ENCODE results near the gene BPIFB4. TPM values are rescaled to one million over a fixed set of nuclear protein-coding genes. Genes with fewer than 3 reads are reported as not detected.

BPIFB4 gene
- total and polyA plus RNA-seq, 2 experiments from 2014 or later, result not detected

GRCh38 chr20:33032555-33032954 lies 46.9 kb upstream of the BPIFB4 start:
- Histone ChIP-seq H4K20me1 (ENCODE audit: insufficient read depth) (no peaks in the 10 kb centered on the region), H3K27me3 (replicated peaks; ENCODE audit: insufficient read depth) (no peaks in the 10 kb centered on the region; the same call in 1 of the 2 replicates), H3K4me3 (no peak overlapping the region), H3K79me2 (ENCODE audit: insufficient read depth) (no peaks in the 10 kb centered on the region), H3K9me3 (ENCODE audit: low read depth) (no peaks in the 10 kb centered on the region), H3F3A (ENCODE audit: insufficient read depth) (no peaks in the 10 kb centered on the region), H3K4me1 (ENCODE audit: insufficient read depth) (no peaks in the 10 kb centered on the region), H3K27ac (no peak overlapping the region), H3K36me3 (ENCODE audit: low read depth) (no peaks in the 10 kb centered on the region), H3K9me2 (ENCODE audit: insufficient read depth) (no peaks in the 10 kb centered on the region), H3K9ac (no peak overlapping the region), H3K4me2 (ENCODE audit: unreplicated experiment) (no peak overlapping the region), H2AFZ (no peak overlapping the region)
- in situ Hi-C loops (cut with MboI), result no loop called here
- WGBS, 2 experiments (ENCODE audit: low coverage in 1 of 2, low lambda C conversion rate in 2 of 2, missing lambda C conversion rate in 2 of 2), result 33 to 36% methylated on average over 6 of the region's 6 CpGs
- TF ChIP-seq EZH2 (IDR thresholded peaks at IDR 0.05; ENCODE audit: insufficient read depth, poor library complexity, severe bottlenecking), result no peak
- no peak for TF ChIP-seq EZH2phosphoT487 (IDR thresholded peaks at IDR 0.05; ENCODE audit: insufficient read depth, low read depth)
- no peak for DNase-seq

- no peaks in the 10 kb centered on the region for H3K79me2 ChIP-seq (ENCODE audit: insufficient read depth)
- H4K20me1 ChIP-seq (ENCODE audit: insufficient read depth), result no peaks in the 10 kb centered on the region
- H3K4me2 ChIP-seq (ENCODE audit: unreplicated experiment), result no peak overlapping the region
- H3K4me3 ChIP-seq, result no peak overlapping the region
- no peak overlapping the region for H2AFZ ChIP-seq
- TF ChIP-seq EZH2phosphoT487 (IDR thresholded peaks at IDR 0.05; ENCODE audit: insufficient read depth, low read depth) (no peak), EZH2 (IDR thresholded peaks at IDR 0.05; ENCODE audit: insufficient read depth, poor library complexity, severe bottlenecking) (no peak)
- in situ Hi-C loops (cut with MboI), result no loop called here
- no peaks in the 10 kb centered on the region for H3K4me1 ChIP-seq (ENCODE audit: insufficient read depth)
- no peak overlapping the region for H3K9ac ChIP-seq
- H3K9me3 ChIP-seq (ENCODE audit: low read depth), result no peaks in the 10 kb centered on the region
- H3K9me2 ChIP-seq (ENCODE audit: insufficient read depth), result no peaks in the 10 kb centered on the region
- H3K27ac ChIP-seq, result no peak overlapping the region
- no peaks in the 10 kb centered on the region; the same call in 1 of the 2 replicates for H3K27me3 ChIP-seq (replicated peaks; ENCODE audit: insufficient read depth)
- no peak for DNase-seq
- no peaks in the 10 kb centered on the region for H3F3A ChIP-seq (ENCODE audit: insufficient read depth)
- 23 to 25% methylated on average over 5 of the region's 5 CpGs for WGBS, 2 experiments (ENCODE audit: low coverage in 1 of 2, low lambda C conversion rate in 2 of 2, missing lambda C conversion rate in 2 of 2)
- H3K36me3 ChIP-seq (ENCODE audit: low read depth), result no peaks in the 10 kb centered on the region
Measured at GRCh38 chr20:33033381-33033780, 46.1 kb upstream of the BPIFB4 start.

DNA sequence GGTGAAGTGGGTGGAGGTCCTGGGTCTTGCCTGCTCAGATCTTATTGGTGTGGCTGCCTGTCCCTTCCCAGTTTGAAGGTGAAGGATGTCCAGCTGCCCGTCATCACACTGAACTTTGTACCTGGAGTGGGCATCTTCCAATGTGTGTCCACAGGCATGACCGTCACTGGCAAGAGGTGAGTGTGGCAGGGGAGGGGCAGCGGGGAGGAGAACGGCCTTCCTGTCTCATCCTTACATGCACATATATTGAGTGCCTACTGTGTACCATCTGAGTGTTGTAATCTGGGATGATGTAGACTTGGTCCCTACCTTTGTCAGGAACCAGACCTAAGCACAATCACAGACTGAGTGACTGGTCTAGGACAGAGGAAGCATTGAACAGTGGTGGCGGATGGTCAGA lies 45.3 kb upstream of the BPIFB4 start:
- Histone ChIP-seq H2AFZ (no peak overlapping the region), H3K79me2 (ENCODE audit: insufficient read depth) (no peaks in the 10 kb centered on the region), H3F3A (ENCODE audit: insufficient read depth) (no peaks in the 10 kb centered on the region), H3K9me3 (ENCODE audit: low read depth) (no peaks in the 10 kb centered on the region), H3K9me2 (ENCODE audit: insufficient read depth) (no peaks in the 10 kb centered on the region), H3K9ac (no peak overlapping the region), H3K4me1 (ENCODE audit: insufficient read depth) (no peaks in the 10 kb centered on the region), H3K27ac (no peak overlapping the region), H3K36me3 (ENCODE audit: low read depth) (no peaks in the 10 kb centered on the region), H3K27me3 (replicated peaks; ENCODE audit: insufficient read depth) (no peaks in the 10 kb centered on the region; the same call in 1 of the 2 replicates), H3K4me2 (ENCODE audit: unreplicated experiment) (no peak overlapping the region), H4K20me1 (ENCODE audit: insufficient read depth) (no peaks in the 10 kb centered on the region), H3K4me3 (no peak overlapping the region)
- 44% methylated on average over 5 of the region's 5 CpGs for WGBS, 2 experiments (ENCODE audit: low coverage in 1 of 2, low lambda C conversion rate in 2 of 2, missing lambda C conversion rate in 2 of 2)
- in situ Hi-C loops (cut with MboI), result no loop called here
- no peak for DNase-seq
- TF ChIP-seq EZH2 (IDR thresholded peaks at IDR 0.05; ENCODE audit: insufficient read depth, poor library complexity, severe bottlenecking) (no peak), EZH2phosphoT487 (IDR thresholded peaks at IDR 0.05; ENCODE audit: insufficient read depth, low read depth) (no peak)

- in situ Hi-C loops (cut with MboI), result no loop called here
- no peak for DNase-seq
- WGBS, 2 experiments (ENCODE audit: low coverage in 1 of 2, low lambda C conversion rate in 2 of 2, missing lambda C conversion rate in 2 of 2), result 26 to 31% methylated on average over 6 of the region's 6 CpGs
Measured at GRCh38 chr20:33034901-33035492, 44.4 kb upstream of the BPIFB4 start.

More at GRCh38 chr20:33034901-33035492, 44.4 kb upstream of the BPIFB4 start:
- Histone ChIP-seq H3K27me3 (replicated peaks; ENCODE audit: insufficient read depth) (no peaks in the 10 kb centered on the region; the same call in 1 of the 2 replicates), H3K4me2 (ENCODE audit: unreplicated experiment) (no peak overlapping the region), H4K20me1 (ENCODE audit: insufficient read depth) (no peaks in the 10 kb centered on the region), H3K9ac (no peak overlapping the region), H3F3A (ENCODE audit: insufficient read depth) (no peaks in the 10 kb centered on the region), H3K9me2 (ENCODE audit: insufficient read depth) (no peaks in the 10 kb centered on the region), H3K36me3 (ENCODE audit: low read depth) (no peaks in the 10 kb centered on the region), H2AFZ (no peak overlapping the region), H3K4me3 (no peak overlapping the region), H3K4me1 (ENCODE audit: insufficient read depth) (no peaks in the 10 kb centered on the region), H3K27ac (no peak overlapping the region), H3K79me2 (ENCODE audit: insufficient read depth) (no peaks in the 10 kb centered on the region), H3K9me3 (ENCODE audit: low read depth) (no peaks in the 10 kb centered on the region)
- TF ChIP-seq EZH2 (IDR thresholded peaks at IDR 0.05; ENCODE audit: insufficient read depth, poor library complexity, severe bottlenecking) (no peak), EZH2phosphoT487 (IDR thresholded peaks at IDR 0.05; ENCODE audit: insufficient read depth, low read depth) (no peak)

Measured in GM23248 (cell line).